HG02610 (cell line): ENCODE results near the gene ATG9A.

Experiments
- ATAC-seq: cut with Tn5 transposase; IDR thresholded peaks from one replicate; pipeline ENCODE4 v1.9.1; 2021; ENCODE audit warnings: mild to moderate bottlenecking, moderate library complexity; ENCODE audit not compliant: unreplicated experiment

Gene ATG9A

DNA sequence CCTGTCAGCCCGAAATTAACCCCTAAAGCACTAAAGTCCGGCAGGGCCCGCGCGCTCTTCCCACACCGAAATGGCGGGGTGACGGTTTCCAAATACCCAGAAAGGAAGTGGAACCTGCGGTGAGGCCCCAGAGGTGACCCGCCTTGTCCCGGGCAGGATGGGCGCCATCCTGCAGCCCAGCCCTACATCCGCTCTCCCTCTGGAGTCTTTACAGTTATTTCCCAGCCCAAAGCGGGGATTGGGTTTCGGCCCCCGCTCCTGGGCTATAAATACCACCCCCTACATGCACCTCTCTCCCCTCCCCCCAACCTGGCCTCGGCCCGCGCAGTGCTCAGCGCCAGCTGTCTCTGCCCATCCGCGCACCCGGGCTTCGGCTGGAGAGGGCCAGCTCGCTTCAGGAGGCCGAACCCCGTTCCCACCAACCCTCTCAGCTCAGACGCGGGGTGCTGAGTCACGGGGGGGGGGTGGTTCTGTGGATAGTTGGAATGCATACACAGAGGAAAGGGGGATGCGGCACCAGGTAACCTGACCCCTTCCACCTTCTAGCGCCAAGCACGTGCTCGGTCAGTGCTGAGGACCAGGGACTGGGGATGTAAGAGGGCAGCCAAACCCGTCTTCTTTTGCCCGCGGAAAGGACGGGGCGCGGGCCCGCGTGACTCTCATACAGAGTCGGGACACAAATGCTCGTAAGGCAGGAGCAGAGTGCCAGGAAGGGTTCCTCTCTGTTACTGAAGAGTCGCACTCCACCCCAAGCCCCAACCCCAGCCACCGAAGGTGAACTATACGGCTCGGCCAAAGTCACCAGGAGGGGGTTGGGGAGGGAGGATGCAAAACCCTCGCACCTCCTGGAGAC is 23.7 kb upstream of the ATG9A start, which contains the start of gene TUBA4B:
TUBA4B (plus strand) TSS at position 344 of the 853 bp plus-strand sequence; CDS start at position 509, 165 bp downstream.
- peak; percentile 12 for ATAC-seq

DNA sequence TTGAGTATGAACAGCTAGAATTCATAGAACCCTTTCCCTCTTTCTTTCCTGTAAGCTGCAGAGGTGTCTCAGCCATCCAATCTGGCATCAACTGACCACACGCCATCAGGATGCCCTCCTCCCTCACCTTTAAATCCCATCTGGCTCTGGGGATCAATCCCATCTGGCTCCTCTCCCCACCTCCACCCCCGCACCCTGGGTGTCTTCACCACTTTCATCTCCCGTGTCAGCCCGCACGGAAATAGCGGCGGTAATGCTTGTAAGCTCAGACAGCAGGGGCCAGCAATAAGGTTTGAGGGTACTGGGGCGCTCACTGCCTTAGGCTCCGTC is 23.1 kb upstream of the ATG9A start:
- no peak for ATAC-seq

DNA sequence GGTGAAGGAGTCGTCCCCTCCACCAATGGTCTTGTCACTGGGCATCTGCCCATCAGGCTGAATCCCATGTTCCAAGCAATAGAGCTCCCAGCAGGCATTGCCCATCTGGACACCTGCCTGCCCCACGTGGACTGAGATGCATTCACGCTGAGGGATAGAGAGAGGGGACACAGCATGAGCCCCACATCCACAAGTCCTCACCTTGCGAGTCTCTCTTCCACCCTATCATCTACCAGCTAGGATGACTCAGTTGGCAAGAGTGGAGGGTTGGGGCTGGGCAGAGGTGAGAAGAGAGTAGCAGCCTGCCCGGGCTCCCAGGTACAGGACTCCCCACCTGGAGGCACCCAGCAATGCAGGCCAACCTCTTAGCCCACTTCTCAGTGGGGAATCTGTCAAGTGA is 22.6 kb upstream of the ATG9A start:
- ATAC-seq = no peak

DNA sequence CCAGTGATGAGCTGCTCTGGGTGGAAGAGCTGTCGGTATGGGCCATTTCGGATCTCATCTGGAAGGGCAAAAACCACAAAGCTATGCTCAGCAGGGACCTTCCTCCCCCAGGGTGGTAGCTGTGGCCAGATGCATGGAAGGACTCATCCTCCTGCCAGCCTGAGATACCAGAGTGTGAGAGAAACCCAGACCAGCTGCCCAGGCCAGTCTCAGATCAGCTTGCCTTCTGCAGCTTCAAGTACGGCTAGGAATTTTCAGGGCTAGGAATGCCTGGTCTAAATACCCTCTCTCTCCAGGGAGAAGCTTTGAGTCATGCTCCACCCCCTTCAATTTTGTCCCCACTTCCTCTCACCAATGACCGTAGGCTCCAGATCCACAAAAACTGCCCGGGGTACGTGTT is 22.2 kb upstream of the ATG9A start:
- no peak for ATAC-seq

DNA sequence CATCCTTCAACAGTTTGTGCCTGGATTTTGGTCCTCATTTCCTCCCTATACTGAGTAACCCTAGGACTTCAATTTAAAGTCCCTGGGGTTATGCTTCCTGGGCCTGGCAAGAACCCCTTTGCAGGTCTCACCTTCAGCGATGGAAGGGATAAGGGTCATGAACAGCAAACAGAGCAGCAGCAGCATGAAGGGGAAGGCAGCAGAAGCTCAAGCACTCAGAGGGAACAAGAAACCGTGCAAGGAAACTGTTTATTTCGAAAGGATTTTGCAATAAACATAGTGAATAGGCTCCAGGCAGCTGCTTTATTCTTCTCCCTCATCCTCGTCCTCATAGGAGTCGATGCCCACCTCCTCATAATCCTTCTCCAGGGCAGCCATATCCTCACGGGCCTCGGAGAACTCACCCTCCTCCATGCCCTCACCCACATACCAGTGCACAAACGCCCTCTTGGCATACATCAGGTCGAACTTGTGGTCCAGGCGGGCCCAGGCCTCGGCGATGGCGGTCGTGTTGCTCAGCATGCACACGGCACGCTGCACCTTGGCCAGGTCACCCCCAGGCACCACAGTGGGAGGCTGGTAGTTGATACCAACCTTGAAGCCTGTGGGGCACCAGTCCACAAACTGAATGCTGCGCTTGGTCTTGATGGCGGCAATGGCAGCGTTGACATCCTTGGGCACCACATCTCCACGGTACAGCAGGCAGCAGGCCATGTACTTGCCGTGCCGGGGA is 20.8 kb upstream of the ATG9A start:
- no peak for ATAC-seq

DNA sequence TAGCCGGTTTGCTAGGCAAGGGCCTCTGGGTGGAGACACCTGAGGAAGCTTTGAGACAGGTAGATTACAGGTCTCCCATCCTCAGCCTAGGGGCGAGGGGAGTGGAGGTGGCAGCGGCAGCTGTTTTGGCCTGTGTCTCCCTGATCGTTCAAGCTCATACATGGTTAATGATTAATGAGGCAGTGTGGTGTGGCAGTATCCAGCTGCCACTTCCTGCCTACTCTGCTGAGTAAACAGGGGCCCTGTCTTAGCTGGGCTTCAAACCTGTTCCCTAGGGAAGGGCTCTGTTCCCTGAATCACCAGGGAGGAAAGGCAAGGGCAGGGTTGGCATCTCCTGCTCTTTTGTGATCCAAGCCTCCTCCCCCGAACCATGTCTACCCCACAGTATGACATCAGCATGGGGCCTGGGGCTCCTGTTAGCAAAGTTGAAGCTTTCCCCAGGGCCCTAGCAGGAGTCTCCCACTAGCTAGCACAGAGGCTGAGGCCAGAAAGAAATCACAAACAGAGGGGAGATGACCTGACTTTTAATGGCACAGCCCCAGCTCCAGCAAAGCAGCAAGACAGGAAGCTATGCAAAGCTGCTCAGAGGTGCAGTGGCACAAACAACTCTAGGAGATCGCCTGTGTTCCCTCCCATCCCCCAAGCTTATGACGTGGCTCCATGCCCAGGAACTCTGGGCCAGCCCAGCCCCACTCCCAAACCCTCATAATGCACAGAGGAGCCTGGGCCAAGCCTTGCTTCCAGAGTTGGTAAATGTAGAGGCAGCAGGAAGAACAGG is 20.0 kb upstream of the ATG9A start:
- peak; percentile 32 for ATAC-seq

DNA sequence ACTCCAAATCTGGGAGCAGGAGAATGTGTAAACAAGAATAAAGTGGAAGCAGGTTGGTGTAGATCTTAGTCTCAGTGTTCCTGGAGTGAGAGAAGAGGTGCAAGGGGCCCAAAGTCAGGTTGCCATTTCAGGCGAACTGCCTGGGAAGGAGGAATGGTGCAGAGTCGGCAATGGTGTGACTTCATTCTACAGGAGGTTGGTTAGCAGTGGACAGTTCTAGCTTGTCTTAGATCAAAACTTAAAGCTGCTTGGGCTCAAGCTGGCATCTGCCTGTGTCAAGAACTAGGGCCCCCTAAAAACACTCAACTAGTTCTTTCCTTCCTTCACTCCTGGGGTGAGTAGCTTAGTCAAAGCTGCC is 19.4 kb upstream of the ATG9A start:
- no peak for ATAC-seq

DNA sequence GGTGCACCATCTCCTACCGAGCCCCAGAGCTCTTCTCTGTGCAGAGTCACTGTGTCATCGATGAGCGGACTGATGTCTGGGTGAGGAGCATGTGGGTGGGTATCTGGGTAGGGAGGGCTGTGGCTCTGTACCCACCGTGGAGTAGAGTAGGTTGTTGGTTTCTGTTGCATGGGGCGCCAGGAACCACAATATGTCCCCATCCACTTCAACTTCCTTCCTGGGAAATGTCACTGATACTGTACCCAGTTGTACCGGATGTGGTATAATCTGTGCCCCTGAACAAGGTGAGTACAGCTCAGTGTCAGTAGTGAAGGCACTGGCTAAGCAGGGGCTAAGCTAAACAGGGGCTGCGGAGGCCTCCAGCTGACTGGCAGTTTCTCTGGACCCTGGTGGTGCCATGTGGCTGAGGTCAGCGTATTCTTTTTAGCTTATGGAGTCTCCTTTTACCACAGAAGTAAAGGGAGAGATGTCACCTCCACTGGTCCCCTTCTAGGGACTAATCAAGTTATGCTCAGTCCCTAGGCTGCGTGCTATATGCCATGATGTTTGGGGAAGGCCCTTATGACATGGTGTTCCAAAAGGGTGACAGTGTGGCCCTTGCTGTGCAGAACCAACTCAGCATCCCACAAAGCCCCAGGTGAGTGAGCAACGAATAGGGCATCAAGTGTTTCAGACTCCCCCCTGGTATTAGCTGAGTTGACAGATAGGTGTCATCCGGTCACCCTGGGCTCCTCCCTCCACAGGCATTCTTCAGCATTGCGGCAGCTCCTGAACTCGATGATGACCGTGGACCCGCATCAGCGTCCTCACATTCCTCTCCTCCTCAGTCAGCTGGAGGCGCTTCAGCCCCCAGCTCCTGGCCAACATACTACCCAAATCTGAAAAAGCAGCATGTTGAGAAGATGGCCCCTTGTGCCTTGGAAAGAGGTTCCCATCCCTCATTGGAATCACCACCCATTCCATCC is 18.5 kb upstream of the ATG9A start:
- no peak for ATAC-seq

DNA sequence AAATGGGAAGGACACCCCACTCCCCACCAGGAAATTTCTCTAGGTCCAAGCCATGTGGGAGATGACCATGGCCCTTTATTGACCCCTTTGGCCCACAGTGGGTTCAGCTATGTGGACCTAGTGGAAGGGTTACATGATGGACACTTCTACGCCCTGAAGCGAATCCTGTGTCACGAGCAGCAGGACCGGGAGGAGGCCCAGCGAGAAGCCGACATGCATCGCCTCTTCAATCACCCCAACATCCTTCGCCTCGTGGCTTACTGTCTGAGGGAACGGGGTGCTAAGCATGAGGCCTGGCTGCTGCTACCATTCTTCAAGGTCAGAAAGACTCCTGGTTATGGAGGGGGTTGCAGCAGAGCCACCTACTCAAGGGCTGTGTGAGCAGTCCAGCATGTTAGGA is 17.1 kb upstream of the ATG9A start:
- ATAC-seq = no peak

DNA sequence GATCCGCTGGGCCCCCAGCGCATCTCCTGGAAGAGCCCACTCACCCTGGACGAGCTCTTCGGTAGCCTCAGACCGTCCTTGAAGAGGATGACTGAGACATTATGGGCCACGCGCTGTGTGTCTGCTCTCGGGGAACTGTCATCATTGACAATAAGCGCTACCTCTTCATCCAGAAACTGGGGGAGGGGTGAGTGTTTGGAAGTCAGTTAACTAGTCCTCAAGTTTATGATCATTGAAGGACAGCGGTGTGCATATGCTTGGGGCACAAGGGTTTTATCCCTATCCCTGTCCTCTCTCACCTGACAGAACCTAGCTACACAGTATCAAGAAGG is 16.4 kb upstream of the ATG9A start:
- no peak for ATAC-seq

DNA sequence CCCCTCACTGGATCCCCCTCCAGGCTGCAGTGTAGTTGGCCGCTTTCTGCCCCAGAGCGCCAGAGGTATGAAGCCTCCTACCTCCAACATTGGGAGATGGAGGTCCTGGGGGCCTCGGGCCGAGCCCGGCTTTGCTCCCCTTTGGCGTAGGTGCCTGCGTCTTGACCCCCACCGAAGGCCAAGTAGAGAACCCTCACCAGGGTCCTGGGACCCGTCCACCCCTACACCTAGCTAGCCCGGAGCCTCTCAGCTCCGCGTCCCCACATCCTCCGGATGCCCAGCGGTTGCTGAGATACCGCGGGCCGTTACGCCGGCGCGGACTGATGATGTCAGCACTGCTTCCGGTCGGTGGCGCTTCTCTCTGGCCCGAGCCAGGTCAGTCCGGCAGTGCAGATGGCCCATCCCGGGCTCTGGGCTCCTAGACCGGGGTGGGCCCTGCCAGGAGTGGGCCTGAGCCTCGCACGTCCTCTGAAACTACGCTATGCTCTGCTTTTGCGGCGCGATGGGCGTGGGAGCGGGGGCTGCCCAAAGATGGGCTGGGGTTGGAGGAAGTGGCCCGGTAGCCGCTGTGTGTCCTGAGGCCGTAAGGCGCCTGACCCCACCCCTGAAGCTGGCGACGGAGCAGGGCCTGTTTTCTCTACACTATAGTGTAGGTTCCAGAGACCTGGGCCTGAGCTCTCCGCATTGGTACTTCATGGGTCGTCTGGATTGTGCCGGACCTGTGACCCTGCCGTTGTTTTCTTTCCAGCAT is 15.9 kb upstream of the ATG9A start, which contains the start of the genes GLB1L and STK16:
GLB1L (minus strand) TSS at position 297 of the 751 bp plus-strand sequence. CDS start 1,871 bp downstream, outside the sequence.
STK16 (plus strand) TSS at position 332 of the 751 bp plus-strand sequence. CDS start 521 bp downstream, outside the sequence.
- peak; percentile 78 for ATAC-seq

DNA sequence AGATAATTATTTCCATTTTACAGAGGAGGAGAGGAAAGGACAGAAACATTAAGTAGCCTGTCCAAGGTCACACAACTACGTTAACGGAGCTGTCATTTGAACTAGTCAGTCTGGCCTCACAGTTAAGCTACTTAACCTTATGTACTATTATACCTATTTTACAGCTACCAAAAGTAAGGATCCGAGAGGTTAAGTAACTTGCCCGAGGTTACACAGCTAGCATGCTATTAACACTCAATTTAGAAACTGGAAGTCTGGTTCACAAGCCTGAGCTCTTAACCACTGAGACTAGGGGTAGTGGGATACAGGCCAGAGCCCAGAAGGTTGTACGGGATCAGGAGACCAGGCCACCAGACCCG is 15.3 kb upstream of the ATG9A start:
- ATAC-seq = no peak

DNA sequence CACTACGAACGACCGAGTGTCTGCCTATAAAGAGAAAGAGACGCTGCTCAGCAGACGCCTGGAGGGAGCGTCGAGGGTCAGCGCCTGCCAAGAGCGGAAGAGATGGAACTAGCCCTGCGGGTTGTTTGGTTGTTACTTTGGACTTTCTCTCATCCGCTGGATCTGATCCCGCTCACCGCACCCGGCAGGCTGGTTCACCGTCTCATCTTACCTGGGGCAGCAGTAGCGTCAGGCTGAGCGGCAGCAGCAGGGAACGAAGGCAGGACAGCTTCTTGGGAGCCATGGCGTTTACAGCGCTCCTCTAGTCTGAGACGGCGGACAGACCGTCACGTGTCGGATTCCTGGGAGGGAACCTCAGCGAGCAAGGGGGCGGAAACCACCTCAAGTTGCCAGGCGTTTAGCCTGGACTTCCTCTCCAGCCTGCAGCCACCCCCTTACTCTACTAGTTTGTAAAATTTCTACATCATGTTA is 13.9 kb upstream of the ATG9A start:
- ATAC-seq = no peak

DNA sequence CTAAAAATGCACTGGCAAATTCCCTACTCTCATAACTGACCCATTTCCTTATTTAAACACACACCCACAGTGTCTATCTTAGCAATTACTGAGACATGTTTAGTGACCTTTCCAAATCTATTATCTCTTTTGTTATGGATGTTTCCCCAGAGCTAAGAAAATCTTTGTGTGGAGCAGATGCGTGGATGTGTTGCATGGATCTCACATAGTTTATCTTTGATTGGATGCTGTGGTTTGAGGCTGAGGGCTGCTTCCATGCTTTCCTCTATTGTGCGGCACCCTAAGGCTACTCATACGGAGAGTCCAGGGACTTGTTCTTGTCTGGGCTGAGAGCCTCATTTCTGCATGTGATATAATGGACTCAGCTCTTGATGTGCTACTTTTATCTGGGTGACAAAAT is 4.9 kb upstream of the ATG9A start:
- no peak for ATAC-seq

DNA sequence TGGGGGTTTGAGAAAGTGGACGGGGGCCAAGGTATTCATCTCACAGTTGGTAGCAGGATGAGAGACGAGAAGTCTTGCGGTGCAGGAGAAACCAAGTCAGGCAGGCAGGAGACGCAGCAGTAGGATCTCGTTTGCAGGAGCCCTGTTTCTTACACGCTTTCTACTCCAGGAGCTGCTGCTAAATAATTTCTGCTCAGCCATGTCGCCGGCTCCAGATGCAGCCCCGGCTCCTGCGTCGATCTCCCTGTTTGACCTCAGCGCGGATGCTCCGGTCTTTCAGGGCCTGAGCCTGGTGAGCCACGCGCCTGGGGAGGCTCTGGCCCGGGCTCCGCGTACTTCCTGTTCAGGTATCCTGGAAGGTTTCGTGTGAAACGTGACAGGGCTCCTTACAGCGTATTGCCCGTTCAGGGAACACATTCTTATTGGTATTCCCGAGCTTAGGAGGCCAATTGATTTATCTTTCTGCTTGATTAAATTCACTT is 664 bp upstream of the ATG9A start:
- peak; percentile 27 for ATAC-seq

DNA sequence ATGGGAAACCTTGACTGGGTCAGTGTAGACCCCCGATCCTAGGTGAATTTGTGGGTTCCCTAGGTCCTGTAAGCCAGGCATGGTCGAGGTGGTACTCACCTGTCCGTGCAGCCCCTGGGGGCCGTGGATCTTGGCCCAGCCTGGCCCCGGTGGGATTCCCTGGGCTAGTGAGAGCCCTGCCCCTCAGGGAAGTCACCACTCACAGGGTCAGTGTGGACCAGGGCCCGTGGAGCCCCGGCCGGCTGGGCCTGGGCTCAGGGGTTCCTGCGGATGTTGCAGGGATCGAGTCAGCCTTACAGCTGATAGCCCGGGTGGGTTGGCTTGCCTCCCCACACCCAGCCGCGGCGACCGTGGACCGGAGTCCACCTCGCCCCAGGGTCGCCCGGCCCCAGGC is 528 bp downstream of the ATG9A start:
- no peak for ATAC-seq

DNA sequence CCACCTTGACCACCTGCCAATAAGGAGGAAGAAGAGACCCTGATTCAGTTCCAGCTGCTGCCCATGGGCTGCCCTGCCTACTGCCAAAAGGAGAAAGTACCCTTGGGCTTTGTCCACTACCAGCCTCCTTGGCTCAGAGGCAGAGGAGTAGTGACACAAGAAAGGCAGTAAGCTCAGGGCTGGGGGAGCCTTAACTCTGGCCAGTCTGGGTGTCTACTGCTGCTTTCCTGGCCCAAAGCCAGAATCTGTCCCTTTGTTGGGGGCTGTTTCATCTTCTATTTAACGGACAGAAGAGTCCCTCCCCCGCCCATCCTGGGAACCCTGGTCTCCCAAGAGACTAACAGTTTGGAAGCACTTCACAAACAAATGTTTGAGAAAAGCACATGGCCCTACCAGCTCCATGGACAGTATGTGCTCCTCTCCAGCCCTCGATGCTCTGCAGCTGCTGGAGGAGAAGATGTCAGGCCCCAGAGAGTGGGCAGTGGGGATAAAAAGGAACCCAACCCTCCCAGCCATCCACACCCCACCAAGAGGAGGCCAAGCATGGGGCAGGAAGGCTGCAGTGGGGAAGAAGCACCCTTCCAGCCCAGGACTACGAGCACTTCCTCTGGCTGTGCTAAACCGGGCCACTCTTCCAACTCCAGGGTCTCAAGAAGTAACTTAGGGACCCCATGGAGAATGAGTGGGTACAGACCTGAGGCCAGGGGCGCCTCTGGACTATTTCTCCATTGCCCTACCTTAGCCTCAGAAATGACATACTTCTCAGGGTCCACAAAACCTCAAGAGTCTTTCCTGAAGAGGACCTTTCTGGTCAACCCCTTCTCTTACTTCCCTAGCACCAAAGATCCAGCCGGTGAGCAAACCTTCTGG is 1.2 kb downstream of the ATG9A start:
- ATAC-seq = no peak

DNA sequence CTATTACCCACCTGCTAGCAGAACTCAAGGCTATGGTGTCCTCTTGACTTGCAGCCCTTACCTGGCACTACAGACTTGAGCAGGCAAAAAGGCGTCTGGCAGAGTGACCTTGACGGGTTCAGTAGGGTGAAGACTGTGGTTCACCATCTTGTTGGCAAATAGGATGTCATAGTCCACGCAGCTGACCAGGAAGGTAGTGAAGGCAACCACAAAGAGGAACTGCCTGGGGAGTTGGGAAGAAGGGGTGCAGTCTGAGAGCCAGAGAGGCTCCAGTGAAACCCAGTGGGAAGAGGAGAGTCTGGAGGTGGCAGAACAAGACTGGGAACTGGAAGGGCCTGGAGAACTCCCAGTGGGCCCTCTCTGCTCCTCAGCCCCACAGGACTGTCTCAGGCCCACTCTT is 4.1 kb downstream of the ATG9A start:
- ATAC-seq = no peak
